ENCODE measurements around the gene ST6GAL1. TPM values are rescaled to one million over a fixed set of nuclear protein-coding genes. Genes with fewer than 3 reads are reported as not detected.

ST6GAL1 gene
- total RNA-seq, 2 donors from 2014 or later: 57.3 to 62.6 TPM

GRCh38 chr3:187079090-187080022 is 149.0 kb downstream of the ST6GAL1 start:
- DNase-seq (no peak), ATAC-seq (no peak)
- intact Hi-C loops (cut with DNase I, micrococcal nuclease): no loop called here

GRCh38 chr3:187080799-187081450 is 150.6 kb downstream of the ST6GAL1 start:
- no peak for DNase-seq
- ATAC-seq: no peak
- intact Hi-C loops (cut with DNase I, micrococcal nuclease): no loop called here

GRCh38 chr3:187082758-187083375 is 152.5 kb downstream of the ST6GAL1 start:
- intact Hi-C loops (cut with DNase I, micrococcal nuclease): no loop called here
- DNase-seq: no peak
- ATAC-seq: no peak

GRCh38 chr3:187084126-187084525 is 153.8 kb downstream of the ST6GAL1 start:
- DNase-seq: no peak
- ATAC-seq: no peak
- intact Hi-C loops (cut with DNase I, micrococcal nuclease): no loop called here

- DNase-seq (no peak), ATAC-seq (no peak)
- intact Hi-C loops (cut with DNase I, micrococcal nuclease): no loop called here
These were observed 154.3 kb downstream of the ST6GAL1 start for GRCh38 chr3:187084580-187084979.

- ATAC-seq: no peak
- intact Hi-C loops (cut with DNase I, micrococcal nuclease): no loop called here
- DNase-seq: no peak
These were observed 154.8 kb downstream of the ST6GAL1 start for GRCh38 chr3:187085021-187085666.

- no peak for DNase-seq
- intact Hi-C loops (cut with DNase I, micrococcal nuclease): no loop called here
- no peak for ATAC-seq
These were observed 155.6 kb downstream of the ST6GAL1 start for GRCh38 chr3:187085933-187086332.

- ATAC-seq (no peak), DNase-seq (no peak)
- intact Hi-C loops (cut with DNase I, micrococcal nuclease): no loop called here
These were observed 156.5 kb downstream of the ST6GAL1 start for GRCh38 chr3:187086831-187087230.

GRCh38 chr3:187088701-187089100 is 158.4 kb downstream of the ST6GAL1 start:
- DNase-seq (no peak), ATAC-seq (no peak)
- intact Hi-C loops (cut with DNase I, micrococcal nuclease): no loop called here

- intact Hi-C loops (cut with DNase I, micrococcal nuclease): no loop called here
- DNase-seq: no peak
- no peak for ATAC-seq
These were observed 163.0 kb downstream of the ST6GAL1 start for GRCh38 chr3:187093320-187093719.

- ATAC-seq: no peak
- DNase-seq: no peak
- intact Hi-C loops (cut with DNase I, micrococcal nuclease): no loop called here
These were observed 168.7 kb downstream of the ST6GAL1 start for GRCh38 chr3:187098923-187099512.

GRCh38 chr3:187101184-187102072 is 171.1 kb downstream of the ST6GAL1 start:
- peak; percentile 57 for ATAC-seq
- intact Hi-C loops (cut with DNase I, micrococcal nuclease): no loop called here
- peak; percentile 70 to 79 for DNase-seq

- DNase-seq (no peak), ATAC-seq (no peak)
- intact Hi-C loops (cut with DNase I, micrococcal nuclease): no loop called here
These were observed 171.8 kb downstream of the ST6GAL1 start for GRCh38 chr3:187102073-187102634.

GRCh38 chr3:187103251-187103650 is 172.9 kb downstream of the ST6GAL1 start:
- intact Hi-C loops (cut with DNase I, micrococcal nuclease): no loop called here
- DNase-seq: no peak
- no peak for ATAC-seq

- intact Hi-C loops (cut with DNase I, micrococcal nuclease): no loop called here
- ATAC-seq: no peak
- no peak for DNase-seq
These were observed 174.0 kb downstream of the ST6GAL1 start for GRCh38 chr3:187104342-187104741.

GRCh38 chr3:187104933-187105332 is 174.6 kb downstream of the ST6GAL1 start:
- ATAC-seq (no peak), DNase-seq (no peak)

GRCh38 chr3:187105700-187106099 is 175.4 kb downstream of the ST6GAL1 start:
- ATAC-seq (no peak), DNase-seq (no peak)
- intact Hi-C loops (cut with DNase I, micrococcal nuclease): no loop called here

More at GRCh38 chr3:187104933-187105332, 174.6 kb downstream of the ST6GAL1 start:
- intact Hi-C loops (cut with DNase I, micrococcal nuclease): no loop called here

GRCh38 chr3:187107989-187108388 is 177.7 kb downstream of the ST6GAL1 start:
- DNase-seq (no peak), ATAC-seq (no peak)
- intact Hi-C loops (cut with DNase I, micrococcal nuclease): no loop called here
